GM21390 (cell line): Measurements from ENCODE around the gene PIGM.

Experiments used
- ATAC-seq: cut with Tn5 transposase; IDR thresholded peaks from one replicate; pipeline ENCODE4 v1.9.1; 2021; ENCODE audit not compliant: unreplicated experiment

PIGM gene

GRCh38 chr1:160031365-160032164 lies at the start of gene PIGM:
TSS of gene PIGM (minus strand) at chr1:160031990. CDS start at chr1:160031739, 251 bp downstream.
- ATAC-seq: peak; percentile 94

GRCh38 chr1:160081261-160081936 lies 49.6 kb upstream of the PIGM start, which contains the start of gene KCNJ9:
TSS of gene KCNJ9 (plus strand) at chr1:160081538. CDS start at chr1:160084031, 2,493 bp downstream.
- ATAC-seq: no peak

DNA sequence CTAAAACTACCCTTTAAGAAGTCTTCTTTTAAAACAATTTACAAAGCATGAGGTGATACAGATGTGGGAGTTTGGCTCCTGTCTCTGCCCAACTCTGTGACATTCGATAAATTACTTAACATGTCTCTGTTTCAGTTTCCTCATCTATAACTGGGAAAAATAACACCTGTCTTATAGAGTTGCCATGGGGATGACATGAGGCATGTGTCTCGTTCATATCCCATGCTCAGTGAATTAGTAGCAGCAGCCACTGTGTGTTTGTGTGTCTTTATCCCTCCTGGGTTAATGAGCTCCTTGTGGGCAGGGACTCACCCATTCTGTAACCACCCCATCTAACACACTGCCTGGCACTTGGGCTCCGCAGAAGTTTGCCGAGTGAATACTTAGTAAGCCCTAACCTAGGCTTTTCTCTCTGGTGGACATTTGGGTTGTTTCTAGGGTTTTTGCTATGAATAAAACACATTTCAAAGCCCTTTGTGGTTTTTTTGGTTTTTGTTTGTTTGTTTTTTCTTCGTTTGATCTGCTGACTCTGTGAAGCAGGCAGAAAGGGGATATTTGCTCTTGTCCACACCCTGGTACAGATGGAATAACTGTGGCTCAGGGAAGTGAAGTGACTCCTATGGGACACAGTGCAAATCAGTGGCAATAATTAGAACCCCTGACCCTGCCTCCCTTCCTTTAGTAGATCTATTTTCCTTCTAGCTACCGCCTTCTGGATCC lies 48.8 kb upstream of the PIGM start:
- no peak for ATAC-seq

- no peak for ATAC-seq
These were observed 47.7 kb upstream of the PIGM start for GRCh38 chr1:160079448-160079847.

GRCh38 chr1:160078512-160079195 lies 46.9 kb upstream of the PIGM start:
- peak; percentile 82 for ATAC-seq

GRCh38 chr1:160077486-160077885 lies 45.7 kb upstream of the PIGM start:
- ATAC-seq: no peak

- no peak for ATAC-seq
These were observed 44.5 kb upstream of the PIGM start for GRCh38 chr1:160076295-160076694.

DNA sequence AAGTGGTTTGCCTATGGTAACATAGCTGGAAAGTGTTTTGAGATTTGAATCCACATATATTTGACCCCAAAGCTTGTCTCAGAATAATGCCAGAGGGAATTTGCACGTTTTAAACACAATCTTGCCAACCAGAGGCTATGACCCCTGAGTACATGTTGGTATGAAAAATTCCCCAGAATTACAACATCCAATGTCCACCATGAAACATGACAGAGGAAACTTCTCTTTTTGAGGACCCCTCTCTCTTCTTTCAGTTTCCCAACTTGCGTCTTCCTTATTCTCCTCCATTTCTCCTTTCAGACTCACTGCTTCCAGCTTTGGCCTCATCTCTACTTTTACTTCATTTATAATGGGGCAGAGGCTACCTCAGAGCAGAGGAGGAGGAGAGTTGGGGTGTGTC lies 44.0 kb upstream of the PIGM start:
- no peak for ATAC-seq

- no peak for ATAC-seq
These were observed 43.1 kb upstream of the PIGM start for GRCh38 chr1:160074865-160075264.

- no peak for ATAC-seq
These were observed 39.5 kb upstream of the PIGM start for GRCh38 chr1:160071289-160071688.

DNA sequence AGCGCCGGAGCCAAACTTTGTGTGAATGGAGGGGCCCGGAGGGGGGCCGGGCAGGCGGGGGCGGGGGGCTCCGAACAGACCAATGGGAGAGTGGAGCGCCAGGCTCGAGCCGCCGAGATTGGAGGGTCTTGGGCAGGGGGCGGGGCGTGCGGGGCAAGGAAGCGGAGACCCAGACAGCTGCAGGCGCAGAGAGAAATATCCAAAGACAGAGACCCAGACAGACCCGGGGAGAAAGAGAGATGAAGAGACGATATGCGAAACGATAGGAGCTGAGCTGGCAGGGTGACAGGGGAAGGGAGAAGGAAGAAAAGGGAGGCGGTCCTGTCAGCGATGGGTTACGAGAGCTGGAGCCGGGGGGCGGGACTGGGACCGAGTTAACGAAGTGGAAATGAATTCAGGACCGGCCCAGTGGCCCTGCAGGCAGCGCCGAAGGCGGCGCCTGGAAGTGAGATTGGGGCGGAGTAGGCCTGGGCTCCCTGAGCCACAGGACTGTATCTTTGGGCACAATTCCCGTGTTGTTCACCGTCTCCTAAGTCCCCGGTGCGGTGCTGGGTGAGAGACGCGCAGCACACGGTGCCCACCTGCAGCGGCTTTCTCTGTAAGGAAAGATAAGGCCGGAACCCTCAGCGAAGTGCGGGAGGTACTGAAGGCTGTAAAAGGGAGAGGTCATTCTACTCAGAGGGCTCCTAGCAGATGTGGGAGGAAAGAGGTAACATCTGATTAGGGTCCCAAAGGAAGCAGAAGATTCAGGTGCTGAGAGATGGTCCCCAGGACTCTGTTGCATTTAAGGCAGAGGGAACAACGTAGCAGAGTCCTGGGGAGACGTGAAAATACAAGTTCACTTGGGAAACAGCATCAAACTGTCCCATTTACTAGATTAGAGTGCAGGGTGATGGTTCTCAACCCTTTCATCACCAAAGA lies 38.7 kb upstream of the PIGM start:
- ATAC-seq: peak; percentile 52

GRCh38 chr1:160069460-160070231 lies 37.9 kb upstream of the PIGM start, which contains the start of gene KCNJ10:
TSS of gene KCNJ10 (minus strand) at chr1:160070160. CDS start at chr1:160042532, 27,628 bp downstream.
- no peak for ATAC-seq

GRCh38 chr1:160068225-160068624 lies 36.4 kb upstream of the PIGM start:
- no peak for ATAC-seq

- no peak for ATAC-seq
These were observed 35.3 kb upstream of the PIGM start for GRCh38 chr1:160066829-160067745.

GRCh38 chr1:160064746-160065145 lies 33.0 kb upstream of the PIGM start:
- no peak for ATAC-seq

GRCh38 chr1:160064164-160064563 lies 32.4 kb upstream of the PIGM start:
- ATAC-seq: no peak

GRCh38 chr1:160063176-160063575 lies 31.4 kb upstream of the PIGM start:
- no peak for ATAC-seq

- ATAC-seq: no peak
These were observed 30.4 kb upstream of the PIGM start for GRCh38 chr1:160062230-160062532.
